Activated CD8-positive, alpha-beta memory T cell treated with anti-CD3 and anti-CD28 coated beads, Interleukin-2, amount 10 ng/mL, durations not matched to agents 7 days and 5 days (primary cell): ENCODE results near the gene FLNB. TPM values are rescaled to one million over a fixed set of nuclear protein-coding genes. Genes with fewer than 3 reads are reported as not detected.
A peak's percentile ranks its signal among the peaks of the same experiment; 100 is the strongest.
"Not testable (repeated sequence)": the region's sequence is repeated elsewhere in the genome, so short reads cannot be mapped to it uniquely, and the experiment has no call there.

Experiments used
- ATAC-seq: fragments of 150-1000 bp; cut with Tn5 transposase; one replicate; pipeline ENCODE4 v1.10.0; 2021; ENCODE audit warnings: moderate library complexity
- CTCF ChIA-PET: fragments of 350-600 bp; sonication (Branson Sonifier 250); formaldehyde crosslinking; loops from one replicate; lab custom pipeline; 2021; ENCODE audit warnings: antibody characterized with exemption; lab: Charles Lee
- DNase-seq: peaks from one replicate; pipeline ENCODE4 v3.0.0-alpha.2; 2020
- H3K27ac Mint-ChIP-seq: one replicate; pipeline ENCODE4 v1.8.0; 2021; ENCODE audit warnings: mild to moderate bottlenecking, mixed read lengths
- H3K27me3 Mint-ChIP-seq: one replicate; pipeline ENCODE4 v1.8.0; 2021; ENCODE audit warnings: mixed read lengths
- H3K36me3 Mint-ChIP-seq: one replicate; pipeline ENCODE4 v1.8.0; 2021; ENCODE audit warnings: mild to moderate bottlenecking, mixed read lengths
- H3K4me1 Mint-ChIP-seq: one replicate; pipeline ENCODE4 v1.8.0; 2021; ENCODE audit warnings: mixed read lengths
- H3K4me3 Mint-ChIP-seq: one replicate; pipeline ENCODE4 v1.8.0; 2021; ENCODE audit warnings: mild to moderate bottlenecking, moderate library complexity, mixed read lengths
- H3K9me3 Mint-ChIP-seq: one replicate; pipeline ENCODE4 v1.8.0; 2022; ENCODE audit warnings: low read depth, mixed read lengths
- total RNA-seq, 2 experiments: library from RNA; stranded (reverse); gene quantifications; one replicate each; pipeline ENCODE4 v1.2.3, GENCODE V29; 2021

FLNB gene
- total RNA-seq, 2 experiments from 2014 or later: 9.8 to 13.2 TPM

DNA sequence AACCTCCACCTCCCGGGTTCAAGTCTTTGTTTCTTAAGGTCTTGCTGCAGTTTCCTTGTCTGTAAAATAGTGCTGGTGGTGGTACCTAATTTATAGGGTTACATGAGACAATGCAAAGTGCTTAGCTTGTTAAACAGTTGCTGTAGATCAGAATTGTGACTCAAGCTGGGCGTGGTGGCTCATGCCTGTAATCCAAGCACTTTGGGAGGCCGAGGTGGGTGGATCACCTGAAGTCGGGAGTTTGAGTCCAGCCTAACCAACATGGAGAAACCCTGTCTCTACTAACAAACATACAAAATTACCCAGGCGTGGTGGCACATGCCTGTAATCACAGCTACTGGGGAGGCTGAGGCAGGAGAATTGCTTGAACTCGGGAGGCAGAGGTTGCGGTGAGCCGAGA, 19.0 kb upstream of the FLNB start:
- DNase-seq, H3K4me3 Mint-ChIP-seq, H3K9me3 Mint-ChIP-seq, ATAC-seq, H3K27ac Mint-ChIP-seq, H3K36me3 Mint-ChIP-seq, H3K27me3 Mint-ChIP-seq, CTCF ChIA-PET, H3K4me1 Mint-ChIP-seq: not testable (repeated sequence)

DNA sequence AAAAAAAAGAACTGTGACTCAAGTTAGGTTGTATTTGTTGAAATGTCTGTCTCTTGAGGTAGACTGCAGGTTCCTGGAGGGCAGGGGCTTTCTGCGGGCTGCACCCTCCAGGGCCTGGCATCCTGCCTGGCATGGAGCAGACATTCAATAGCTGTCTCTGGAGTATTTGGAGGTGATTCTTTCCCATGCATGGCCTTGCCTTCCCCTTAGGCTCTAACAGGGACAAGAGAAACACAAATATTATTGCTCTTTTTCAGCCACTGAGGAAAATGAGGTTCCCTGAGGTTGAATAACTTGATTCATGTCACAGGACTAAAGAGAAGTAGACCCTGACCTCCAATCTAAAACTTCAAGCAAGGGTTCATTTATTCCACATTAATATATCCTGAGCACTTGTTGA, 18.6 kb upstream of the FLNB start:
- Mint-ChIP-seq H3K4me3 (no peak overlapping the region), H3K27ac (no peak overlapping the region), H3K9me3 (no peaks in the 10 kb centered on the region), H3K4me1 (peaks cover 2% of the 10 kb centered on the region), H3K36me3 (no peaks in the 10 kb centered on the region), H3K27me3 (no peaks in the 10 kb centered on the region)
- CTCF ChIA-PET: interaction anchor here (0.7 kb wide), 1 partner anchor 1001 kb away, joined by 5 read pairs; no protein-coding TSS in a partner anchor
- DNase-seq (no peak), ATAC-seq (no peak)

GRCh38 chr3:57992452-57993213, 15.6 kb upstream of the FLNB start:
- no peaks in the 10 kb centered on the region for H3K27me3 Mint-ChIP-seq
- H3K27ac Mint-ChIP-seq: no peak overlapping the region
- ATAC-seq (no peak), DNase-seq (no peak)
- H3K4me3 Mint-ChIP-seq: no peak overlapping the region
- H3K9me3 Mint-ChIP-seq: no peaks in the 10 kb centered on the region
- CTCF ChIA-PET: no interaction called here
- no peaks in the 10 kb centered on the region for H3K36me3 Mint-ChIP-seq
- H3K4me1 Mint-ChIP-seq: no peaks in the 10 kb centered on the region

DNA sequence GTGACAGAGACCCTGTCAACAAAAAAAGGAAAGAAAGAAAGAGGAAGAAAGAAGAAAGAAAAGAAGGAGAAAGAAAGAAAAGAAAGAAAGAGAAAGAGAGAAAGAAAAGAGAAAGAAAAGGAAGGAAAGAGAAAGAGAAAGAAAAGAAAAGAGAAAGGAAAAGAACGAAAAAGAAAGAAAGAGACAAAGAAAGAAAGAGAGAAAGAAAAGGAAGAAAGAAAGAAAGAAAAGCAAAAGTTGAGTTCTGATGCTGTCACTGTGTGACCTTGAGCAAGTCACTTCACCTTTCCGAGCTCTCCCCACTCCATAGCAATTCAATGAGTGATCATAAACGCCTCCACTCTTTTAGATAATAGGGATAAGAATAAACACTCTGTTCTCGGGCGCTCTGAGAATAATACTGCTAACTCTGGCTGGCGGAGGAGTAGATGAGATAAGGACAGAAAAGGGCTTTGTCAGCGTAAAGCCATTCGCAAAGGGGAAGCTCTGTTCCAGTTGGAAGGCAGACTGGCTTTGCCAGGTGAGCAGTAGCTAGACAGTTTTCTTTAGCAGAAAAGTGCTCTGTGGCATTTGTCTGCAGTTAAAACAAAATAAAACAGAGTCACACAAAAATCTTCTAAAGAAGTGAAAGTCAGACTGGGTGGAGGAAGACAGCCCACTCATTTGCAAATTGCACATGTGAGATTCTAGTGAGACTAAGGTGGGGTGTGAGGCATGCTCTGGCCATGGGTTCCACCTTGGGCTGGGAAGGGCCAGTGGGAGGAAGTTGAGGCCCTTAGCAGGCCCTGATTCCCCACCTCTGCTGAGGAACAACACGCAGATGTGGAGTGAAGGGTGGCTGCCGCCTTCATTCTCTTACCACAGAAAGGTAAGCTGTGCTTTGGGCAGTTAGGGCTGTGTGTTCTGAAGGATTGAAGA, 9.6 kb upstream of the FLNB start:
- CTCF ChIA-PET: interaction anchor here (0.6 to 1.3 kb wide), 3 partner anchors 9 to 233 kb away, joined by 3 to 6 read pairs (median 3); no protein-coding TSS in a partner anchor
- Mint-ChIP-seq H3K27me3 (no peaks in the 10 kb centered on the region), H3K9me3 (no peaks in the 10 kb centered on the region), H3K27ac (peak overlapping the region; percentile 40), H3K4me3 (peak overlapping the region; percentile 55), H3K4me1 (peaks cover 10% of the 10 kb centered on the region), H3K36me3 (no peaks in the 10 kb centered on the region)
- peak; percentile 45 for ATAC-seq
- no peak for DNase-seq

DNA sequence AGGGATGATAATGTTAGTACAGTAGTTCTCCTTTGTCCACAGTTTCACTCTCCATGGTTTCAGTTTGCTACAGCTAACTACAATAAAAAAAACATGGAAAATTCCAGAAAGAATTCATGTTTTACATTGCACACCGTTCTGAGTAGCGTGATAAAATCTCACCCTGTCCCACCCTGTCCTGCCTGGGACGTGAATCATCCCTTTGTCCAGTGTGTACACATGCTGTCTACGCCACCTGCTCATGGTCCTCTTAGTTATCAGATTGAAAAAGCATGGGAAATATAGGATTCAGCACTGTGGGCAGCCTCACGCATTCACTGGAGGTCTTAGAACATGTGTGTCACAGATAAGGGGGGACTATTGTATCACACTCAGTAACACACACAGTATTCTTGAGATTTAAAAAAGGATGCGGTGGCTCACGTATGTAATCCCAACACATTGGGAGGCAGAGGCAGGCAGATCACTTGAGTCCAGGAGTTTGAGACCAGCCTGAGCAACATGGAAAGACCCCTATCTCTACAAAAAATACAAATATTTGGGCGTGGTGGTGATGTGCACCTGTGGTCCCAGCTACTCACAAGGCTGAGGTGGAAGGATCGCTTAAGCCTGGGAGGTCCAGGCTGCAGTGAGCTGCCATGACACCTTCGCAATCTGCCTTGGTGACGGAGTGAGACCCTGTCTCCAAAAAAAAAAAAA, 8.7 kb upstream of the FLNB start:
- Mint-ChIP-seq H3K4me3 (no peak overlapping the region), H3K27me3 (no peaks in the 10 kb centered on the region), H3K9me3 (no peaks in the 10 kb centered on the region), H3K27ac (no peak overlapping the region), H3K4me1 (peaks cover 10% of the 10 kb centered on the region), H3K36me3 (no peaks in the 10 kb centered on the region)
- ATAC-seq: no peak
- DNase-seq: no peak
- CTCF ChIA-PET: interaction anchor here (0.8 kb wide), 1 partner anchor 8 kb away, joined by 3 read pairs; no protein-coding TSS in a partner anchor

- no peaks in the 10 kb centered on the region for H3K36me3 Mint-ChIP-seq
- CTCF ChIA-PET: no interaction called here
- no peaks in the 10 kb centered on the region for H3K9me3 Mint-ChIP-seq
- no peaks in the 10 kb centered on the region for H3K27me3 Mint-ChIP-seq
- ATAC-seq (no peak), DNase-seq (no peak)
- H3K4me3 Mint-ChIP-seq: no peak overlapping the region
- peaks cover 10% of the 10 kb centered on the region for H3K4me1 Mint-ChIP-seq
- no peak overlapping the region for H3K27ac Mint-ChIP-seq
Observed at GRCh38 chr3:58000306-58001085, 7.7 kb upstream of the FLNB start.

DNA sequence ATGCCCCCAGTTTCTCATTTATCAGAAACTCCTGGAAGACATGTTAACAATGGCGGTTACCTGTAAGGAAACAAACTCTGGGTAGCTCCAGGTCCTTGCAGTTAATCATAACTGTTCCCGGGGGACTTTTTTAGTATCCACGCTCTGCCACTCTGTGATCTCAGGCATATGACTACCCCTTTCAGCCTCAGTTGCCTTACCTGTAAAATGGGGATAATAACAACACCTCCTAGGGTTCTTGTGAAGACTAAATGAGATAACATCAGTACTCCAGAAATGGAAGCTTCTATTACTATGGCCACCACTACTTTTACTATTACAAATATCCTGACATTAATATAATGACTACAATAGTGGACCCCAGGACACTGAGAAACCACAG, 7.1 kb upstream of the FLNB start:
- DNase-seq: no peak
- CTCF ChIA-PET: no interaction called here
- Mint-ChIP-seq H3K27me3 (no peaks in the 10 kb centered on the region), H3K4me3 (no peak overlapping the region), H3K36me3 (no peaks in the 10 kb centered on the region), H3K4me1 (peaks cover 10% of the 10 kb centered on the region), H3K9me3 (no peaks in the 10 kb centered on the region), H3K27ac (no peak overlapping the region)
- no peak for ATAC-seq

GRCh38 chr3:58001979-58002378, 6.2 kb upstream of the FLNB start:
- Mint-ChIP-seq H3K4me3 (no peak overlapping the region), H3K9me3 (no peaks in the 10 kb centered on the region), H3K27me3 (no peaks in the 10 kb centered on the region), H3K36me3 (no peaks in the 10 kb centered on the region), H3K27ac (no peak overlapping the region), H3K4me1 (peaks cover 10% of the 10 kb centered on the region)
- no peak for DNase-seq
- CTCF ChIA-PET: no interaction called here
- ATAC-seq: no peak

GRCh38 chr3:58003093-58003492, 5.1 kb upstream of the FLNB start:
- no peaks in the 10 kb centered on the region for H3K9me3 Mint-ChIP-seq
- peaks cover 12% of the 10 kb centered on the region for H3K4me1 Mint-ChIP-seq
- H3K27me3 Mint-ChIP-seq: no peaks in the 10 kb centered on the region
- CTCF ChIA-PET: no interaction called here
- H3K4me3 Mint-ChIP-seq: no peak overlapping the region
- DNase-seq: no peak
- H3K36me3 Mint-ChIP-seq: no peaks in the 10 kb centered on the region
- no peak for ATAC-seq
- no peak overlapping the region for H3K27ac Mint-ChIP-seq

DNA sequence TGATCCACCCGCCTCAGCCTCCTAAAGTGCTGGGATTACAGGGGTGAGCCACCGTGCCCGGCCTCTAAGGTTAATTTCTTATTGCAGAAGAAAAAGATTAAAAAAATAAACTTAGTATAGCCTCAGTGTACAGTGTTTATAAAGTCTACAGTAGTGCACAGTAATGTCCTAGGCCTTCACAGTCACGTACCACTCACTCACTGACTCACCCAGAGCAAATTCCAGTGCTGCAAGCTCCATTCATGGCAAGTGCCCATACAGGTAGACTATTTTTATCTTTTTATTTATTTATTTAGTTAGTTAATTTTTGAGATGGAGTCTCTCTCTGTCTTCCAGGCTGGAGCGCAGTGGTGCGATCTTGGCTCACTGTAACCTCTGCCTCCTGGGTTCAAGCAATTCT, 3.2 kb upstream of the FLNB start:
- Mint-ChIP-seq H3K27me3 (no peaks in the 10 kb centered on the region), H3K4me3 (no peak overlapping the region), H3K36me3 (no peaks in the 10 kb centered on the region), H3K4me1 (peaks cover 13% of the 10 kb centered on the region), H3K9me3 (no peaks in the 10 kb centered on the region), H3K27ac (no peak overlapping the region)
- DNase-seq (no peak), ATAC-seq (no peak)
- CTCF ChIA-PET: interaction anchor here (1.2 to 1.6 kb wide), 3 partner anchors 15 to 301 kb away, joined by 3 read pairs; partner anchors contain the start of genes HTD2 and RPP14

DNA sequence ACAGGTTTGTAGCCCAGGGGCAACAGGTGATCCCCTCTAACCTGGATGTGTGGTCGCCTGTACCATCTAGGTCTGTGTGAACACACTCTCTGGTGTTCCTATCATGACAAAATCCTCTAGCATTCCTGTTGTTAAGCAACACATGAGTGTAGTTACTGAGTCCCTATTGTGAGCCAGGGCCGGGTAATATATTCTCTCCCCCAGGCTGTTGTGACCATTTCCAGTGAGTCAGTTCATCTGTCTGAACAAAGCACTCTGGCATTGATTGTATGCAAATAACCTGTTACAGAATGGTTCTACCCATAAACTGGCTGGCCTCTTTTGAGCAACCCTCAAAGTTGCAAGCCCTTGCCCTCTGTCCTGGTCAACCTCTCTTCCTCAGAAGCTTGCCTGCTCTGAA, 2.6 kb upstream of the FLNB start:
- Mint-ChIP-seq H3K36me3 (no peaks in the 10 kb centered on the region), H3K27ac (no peak overlapping the region), H3K4me3 (no peak overlapping the region), H3K4me1 (peaks cover 13% of the 10 kb centered on the region), H3K27me3 (no peaks in the 10 kb centered on the region), H3K9me3 (no peaks in the 10 kb centered on the region)
- ATAC-seq (no peak), DNase-seq (no peak)
- CTCF ChIA-PET: interaction anchor here (1.5 to 1.6 kb wide), 2 partner anchors 24 to 168 kb away, joined by 3 read pairs; no protein-coding TSS in a partner anchor

- ATAC-seq: no peak
- no peak overlapping the region for H3K4me3 Mint-ChIP-seq
- H3K27ac Mint-ChIP-seq: no peak overlapping the region
Observed at GRCh38 chr3:58006661-58007060, 1.6 kb upstream of the FLNB start.

More at GRCh38 chr3:58006661-58007060, 1.6 kb upstream of the FLNB start:
- CTCF ChIA-PET: interaction anchor here (1.5 to 3.1 kb wide), 5 partner anchors 9 to 300 kb away, joined by 3 to 23 read pairs (median 6); partner anchors contain the start of genes HTD2 and RPP14
- no peak for DNase-seq
- Mint-ChIP-seq H3K9me3 (no peaks in the 10 kb centered on the region), H3K4me1 (peaks cover 13% of the 10 kb centered on the region), H3K36me3 (no peaks in the 10 kb centered on the region), H3K27me3 (no peaks in the 10 kb centered on the region)
